PC-9 (cell line): Measurements from ENCODE around the gene PER1. TPM values are rescaled to one million over a fixed set of nuclear protein-coding genes. Genes with fewer than 3 reads are reported as not detected.

ENCODE experiments used
- BruUV-seq: library from RNA; stranded (reverse); fragments of 400-500 nt; replicated peaks from 2 replicates; lab custom pipeline; 2021; lab: Mats Ljungman, UMichigan
- CTCF ChIA-PET: fragments of 300-600 bp; sonication (Branson Sonifier 250); formaldehyde crosslinking; loops from one replicate; lab custom pipeline; 2022; ENCODE audit warnings: antibody characterized with exemption; lab: Charles Lee
- POLR2A ChIA-PET: fragments of 300-600 bp; sonication (Branson Sonifier 250); formaldehyde crosslinking; loops from one replicate; lab custom pipeline; 2022; ENCODE audit warnings: antibody characterized with exemption; ENCODE audit not compliant: unreplicated experiment; lab: Charles Lee
- DNase-seq, 2 experiments: peaks; one replicate each; pipeline versions ENCODE4 v3.0.0 to v3.0.0-alpha.2; 2015 to 2022; ENCODE audit warnings: mixed read lengths in 1 of 2
- H2AFZ ChIP-seq: fragments of 200-600 bp; sonication (generic); 2 replicates; pipeline ENCODE4 v1.8.1; 2017; ENCODE audit warnings: antibody characterized with exemption
- H3F3A ChIP-seq: fragments of 200-600 bp; sonication (generic); 2 replicates; pipeline ENCODE4 v1.8.1; 2017; ENCODE audit warnings: antibody characterized with exemption, mild to moderate bottlenecking, low read depth; ENCODE audit not compliant: insufficient read depth
- H3K27ac ChIP-seq: fragments of 200-600 bp; sonication (generic); 2 replicates; pipeline ENCODE4 v1.6.1; 2016; ENCODE audit warnings: mixed run types
- H3K27me3 ChIP-seq: fragments of 200-600 bp; sonication (generic); 2 replicates; pipeline ENCODE4 v1.6.1; 2016; ENCODE audit warnings: low read depth, mixed run types; ENCODE audit not compliant: insufficient read depth
- H3K36me3 ChIP-seq: fragments of 200-600 bp; sonication (generic); 2 replicates; pipeline ENCODE4 v1.6.1; 2016; ENCODE audit warnings: low read depth, mixed run types
- H3K4me1 ChIP-seq: fragments of 200-600 bp; sonication (generic); replicated peaks from 2 replicates; pipeline ENCODE4 v1.6.1; 2016; ENCODE audit warnings: mixed run types; ENCODE audit not compliant: insufficient read depth
- H3K4me2 ChIP-seq: fragments of 200-600 bp; sonication (generic); 2 replicates; pipeline ENCODE4 v1.6.1; 2017; ENCODE audit warnings: mixed run types
- H3K4me3 ChIP-seq: fragments of 200-600 bp; sonication (generic); 2 replicates; pipeline ENCODE4 v1.6.1; 2016; ENCODE audit warnings: mixed run types
- H3K79me2 ChIP-seq: fragments of 200-600 bp; sonication (generic); 2 replicates; pipeline ENCODE4 v1.6.1; 2017; ENCODE audit warnings: low read depth, mixed run types
- H3K9me2 ChIP-seq: fragments of 200-600 bp; sonication (generic); 2 replicates; pipeline ENCODE4 v1.8.1; 2017; ENCODE audit warnings: mild to moderate bottlenecking; ENCODE audit not compliant: insufficient read depth
- H3K9me3 ChIP-seq: fragments of 200-600 bp; sonication (generic); 2 replicates; pipeline ENCODE4 v1.8.1; 2016; ENCODE audit warnings: low read depth; ENCODE audit not compliant: insufficient read depth
- H4K20me1 ChIP-seq: fragments of 200-600 bp; sonication (generic); 2 replicates; pipeline ENCODE4 v1.8.1; 2017; ENCODE audit not compliant: insufficient read depth
- EZH2 ChIP-seq: fragments of 200-600 bp; sonication (generic); IDR thresholded peaks from 2 replicates; pipeline ENCODE4 v1.8.0; 2017; ENCODE audit warnings: antibody characterized with exemption, low read depth
- intact Hi-C: fragments of 100-400 bp; cut with micrococcal nuclease; formaldehyde crosslinking; loops from one replicate; pipeline ENCODE4 v1.10.0; 2022; ENCODE audit not compliant: unreplicated experiment
- total RNA-seq: library from RNA; stranded (reverse); gene quantifications from 2 replicates; pipeline ENCODE4 v1.2.3, GENCODE V29; 2021
- TF ChIP-seq, protein P1 (sequence below): fragments of 200-600 bp; sonication (generic); conservative IDR thresholded peaks from 2 replicates; pipeline ENCODE4 v1.6.1; 2017; ENCODE audit warnings: mixed run types, antibody characterized with exemption, mild to moderate bottlenecking, moderate library complexity

PER1 gene
- total RNA-seq, 1 experiment from 2014 or later, result 60.2 TPM

DNA sequence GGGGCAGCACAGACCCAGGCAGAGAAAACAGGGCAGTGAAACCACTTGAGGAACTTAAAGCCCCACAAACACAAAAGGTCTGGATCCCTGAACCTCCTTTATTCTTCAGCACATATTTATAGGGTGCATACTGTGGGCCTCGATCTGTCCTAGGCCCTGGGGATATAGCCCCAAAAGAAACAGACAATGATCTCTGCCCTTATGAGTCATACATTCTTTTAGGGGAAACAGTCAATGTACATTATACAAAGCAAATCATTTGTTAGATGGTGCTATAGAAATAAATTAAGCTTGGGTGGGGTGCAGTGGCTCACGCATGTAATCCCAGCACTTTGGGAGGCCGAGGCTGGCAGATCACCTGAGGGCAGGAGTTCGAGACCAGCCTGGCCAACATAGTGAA lies 18.3 kb downstream of the PER1 start:
- H3K27ac ChIP-seq, result no peak overlapping the region

DNA sequence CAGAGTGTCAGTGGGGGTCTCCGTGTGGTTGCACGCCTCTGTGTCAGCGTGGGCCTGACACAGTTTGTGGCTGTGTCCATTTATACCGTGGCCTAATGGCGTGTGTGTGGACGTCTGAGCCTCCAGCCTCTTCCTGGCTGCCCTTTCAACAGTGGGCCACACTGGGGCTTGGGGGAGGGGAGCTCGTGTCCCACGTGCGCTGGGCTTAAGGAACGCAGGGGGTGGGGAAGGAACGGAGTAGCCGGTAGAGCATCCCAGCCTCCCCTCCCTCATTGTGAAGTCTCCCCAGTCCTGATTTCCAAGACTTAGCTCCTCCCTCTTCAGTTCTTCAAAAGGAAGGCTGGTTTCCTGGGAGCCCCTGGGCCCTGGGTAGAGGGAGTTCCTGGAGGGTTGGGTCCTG lies 18.8 kb downstream of the PER1 start:
- Histone ChIP-seq H3K36me3 (no peaks in the 10 kb centered on the region), H3K79me2 (no peaks in the 10 kb centered on the region), H3K4me3 (no peak overlapping the region), H3K4me2 (no peak overlapping the region), H3K4me1 (peaks cover 14% of the 10 kb centered on the region), H3K27me3 (no peaks in the 10 kb centered on the region), H3K9me3 (no peaks in the 10 kb centered on the region), H3K27ac (no peak overlapping the region), H3F3A (peaks cover 19% of the 10 kb centered on the region; the same call in 1 of the 2 replicates), H2AFZ (no peak overlapping the region), H4K20me1 (no peaks in the 10 kb centered on the region), H3K9me2 (no peaks in the 10 kb centered on the region)
- ChIA-PET CTCF (interaction anchor here (0.6 kb wide), 1 partner anchor 24 kb away, joined by 5 read pairs; no protein-coding TSS in a partner anchor), POLR2A (interaction anchor here (1.1 kb wide), 1 partner anchor 40 kb away, joined by 6 read pairs; no protein-coding TSS in a partner anchor)
- DNase-seq, result no peak
- no TSS peak for BruUV-seq
- intact Hi-C loops, result no loop called here
- no peak for TF ChIP-seq EZH2
- TF ChIP-seq, protein P1, sequence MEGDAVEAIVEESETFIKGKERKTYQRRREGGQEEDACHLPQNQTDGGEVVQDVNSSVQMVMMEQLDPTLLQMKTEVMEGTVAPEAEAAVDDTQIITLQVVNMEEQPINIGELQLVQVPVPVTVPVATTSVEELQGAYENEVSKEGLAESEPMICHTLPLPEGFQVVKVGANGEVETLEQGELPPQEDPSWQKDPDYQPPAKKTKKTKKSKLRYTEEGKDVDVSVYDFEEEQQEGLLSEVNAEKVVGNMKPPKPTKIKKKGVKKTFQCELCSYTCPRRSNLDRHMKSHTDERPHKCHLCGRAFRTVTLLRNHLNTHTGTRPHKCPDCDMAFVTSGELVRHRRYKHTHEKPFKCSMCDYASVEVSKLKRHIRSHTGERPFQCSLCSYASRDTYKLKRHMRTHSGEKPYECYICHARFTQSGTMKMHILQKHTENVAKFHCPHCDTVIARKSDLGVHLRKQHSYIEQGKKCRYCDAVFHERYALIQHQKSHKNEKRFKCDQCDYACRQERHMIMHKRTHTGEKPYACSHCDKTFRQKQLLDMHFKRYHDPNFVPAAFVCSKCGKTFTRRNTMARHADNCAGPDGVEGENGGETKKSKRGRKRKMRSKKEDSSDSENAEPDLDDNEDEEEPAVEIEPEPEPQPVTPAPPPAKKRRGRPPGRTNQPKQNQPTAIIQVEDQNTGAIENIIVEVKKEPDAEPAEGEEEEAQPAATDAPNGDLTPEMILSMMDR, result no peak

More for the DNA sequence above, 18.3 kb downstream of the PER1 start:
- Histone ChIP-seq H3K27me3 (no peaks in the 10 kb centered on the region), H4K20me1 (no peaks in the 10 kb centered on the region), H2AFZ (no peak overlapping the region), H3K9me3 (no peaks in the 10 kb centered on the region), H3F3A (peaks cover 20% of the 10 kb centered on the region; the same call in 1 of the 2 replicates), H3K79me2 (no peaks in the 10 kb centered on the region), H3K36me3 (no peaks in the 10 kb centered on the region), H3K4me1 (peaks cover 14% of the 10 kb centered on the region), H3K9me2 (no peaks in the 10 kb centered on the region), H3K4me2 (no peak overlapping the region), H3K4me3 (no peak overlapping the region)
- intact Hi-C loops, result no loop called here
- TF ChIP-seq EZH2, result no peak
- TF ChIP-seq, protein P1, result no peak
- BruUV-seq, result no TSS peak
- CTCF ChIA-PET, result interaction anchor here (0.6 kb wide), 2 partner anchors 20 to 24 kb away, joined by 3 to 5 read pairs; no protein-coding TSS in a partner anchor
- no peak for DNase-seq
- POLR2A ChIA-PET, result interaction anchor here (0.6 to 1.1 kb wide), 2 partner anchors 39 to 193 kb away, joined by 3 to 6 read pairs; no protein-coding TSS in a partner anchor

DNA sequence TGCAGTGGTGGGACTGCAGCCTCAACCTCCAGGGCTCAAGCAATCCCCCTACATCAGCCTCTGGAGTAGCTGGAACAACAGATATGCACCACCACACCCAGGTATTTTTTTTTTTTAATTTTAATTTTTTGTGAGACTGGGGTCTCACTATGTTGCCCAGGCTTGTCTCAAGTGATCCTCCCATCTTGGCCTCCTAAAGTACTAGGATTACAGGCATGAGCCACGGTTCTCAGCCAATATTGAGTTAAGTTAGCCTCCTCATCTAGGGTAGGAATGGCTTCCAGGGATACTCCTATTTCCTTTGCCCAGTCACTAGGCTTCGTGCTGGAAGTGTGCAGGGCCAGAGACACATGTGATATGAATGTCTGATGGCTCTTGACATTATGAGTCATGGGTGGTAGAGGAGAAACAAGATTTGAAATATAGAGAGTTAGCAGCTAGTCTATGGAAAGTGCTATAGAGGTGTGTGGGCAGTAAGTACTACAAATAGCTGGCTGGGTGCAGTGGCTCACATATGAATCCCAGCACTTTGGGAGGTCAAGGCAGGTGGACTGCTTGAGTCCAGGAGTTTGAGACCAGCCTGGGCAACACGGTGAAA lies 20.3 kb downstream of the PER1 start:
- H3K9me2 ChIP-seq, result no peaks in the 10 kb centered on the region
- peaks cover 6% of the 10 kb centered on the region; the same call in 1 of the 2 replicates for H3K4me1 ChIP-seq
- no peak overlapping the region for H3K27ac ChIP-seq
- H3F3A ChIP-seq, result peaks cover 18% of the 10 kb centered on the region; the same call in 1 of the 2 replicates
- peak in 1 of 2 experiments; percentile 56 for DNase-seq
- H3K9me3 ChIP-seq, result no peaks in the 10 kb centered on the region
- no peak overlapping the region for H3K4me3 ChIP-seq
- intact Hi-C loops, result no loop called here
- H3K27me3 ChIP-seq, result no peaks in the 10 kb centered on the region
- BruUV-seq, result no TSS peak
- TF ChIP-seq, protein P1, result no peak
- no peak for TF ChIP-seq EZH2
- H3K4me2 ChIP-seq, result no peak overlapping the region
- CTCF ChIA-PET, result no interaction called here
- H2AFZ ChIP-seq, result no peak overlapping the region
- H3K36me3 ChIP-seq, result no peaks in the 10 kb centered on the region
- H3K79me2 ChIP-seq, result no peaks in the 10 kb centered on the region
- POLR2A ChIA-PET, result no interaction called here
- H4K20me1 ChIP-seq, result no peaks in the 10 kb centered on the region
